ENCODE results near the gene KRTAP10-7.
"Not testable (repeated sequence)": the region's sequence is repeated elsewhere in the genome, so short reads cannot be mapped to it uniquely, and the experiment has no call there.

GRCh38 chr21:44638506-44639330 is 38.3 kb downstream of the KRTAP10-7 start:
- not testable (repeated sequence) for TF ChIP-seq CTCF, POLR2A (IDR thresholded peaks at IDR 0.05)

Data from tibial nerve (tissue), 3 donors.